GM10266 (cell line): ENCODE measurements around the gene TMEM204.
A peak's percentile ranks its signal among the peaks of the same experiment; 100 is the strongest.

Experiments
- DNase-seq: peaks from one replicate; pipeline ENCODE4 v3.0.0; 2012; ENCODE audit errors: extremely low spot score
- TF ChIP-seq, protein P1 (sequence below): IDR thresholded peaks from 2 replicates; pipeline ENCODE4 v1.5.1; 2012; ENCODE audit warnings: mild to moderate bottlenecking, low read depth; ENCODE audit not compliant: control insufficient read depth, insufficient read depth; ENCODE audit errors: missing control alignments

Gene TMEM204

GRCh38 chr16:1489077-1489476, 44.4 kb upstream of the TMEM204 start:
- TF ChIP-seq, protein P1, sequence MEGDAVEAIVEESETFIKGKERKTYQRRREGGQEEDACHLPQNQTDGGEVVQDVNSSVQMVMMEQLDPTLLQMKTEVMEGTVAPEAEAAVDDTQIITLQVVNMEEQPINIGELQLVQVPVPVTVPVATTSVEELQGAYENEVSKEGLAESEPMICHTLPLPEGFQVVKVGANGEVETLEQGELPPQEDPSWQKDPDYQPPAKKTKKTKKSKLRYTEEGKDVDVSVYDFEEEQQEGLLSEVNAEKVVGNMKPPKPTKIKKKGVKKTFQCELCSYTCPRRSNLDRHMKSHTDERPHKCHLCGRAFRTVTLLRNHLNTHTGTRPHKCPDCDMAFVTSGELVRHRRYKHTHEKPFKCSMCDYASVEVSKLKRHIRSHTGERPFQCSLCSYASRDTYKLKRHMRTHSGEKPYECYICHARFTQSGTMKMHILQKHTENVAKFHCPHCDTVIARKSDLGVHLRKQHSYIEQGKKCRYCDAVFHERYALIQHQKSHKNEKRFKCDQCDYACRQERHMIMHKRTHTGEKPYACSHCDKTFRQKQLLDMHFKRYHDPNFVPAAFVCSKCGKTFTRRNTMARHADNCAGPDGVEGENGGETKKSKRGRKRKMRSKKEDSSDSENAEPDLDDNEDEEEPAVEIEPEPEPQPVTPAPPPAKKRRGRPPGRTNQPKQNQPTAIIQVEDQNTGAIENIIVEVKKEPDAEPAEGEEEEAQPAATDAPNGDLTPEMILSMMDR: no peak
- no peak for DNase-seq

GRCh38 chr16:1491327-1491726, 42.1 kb upstream of the TMEM204 start:
- TF ChIP-seq, protein P1: no peak
- DNase-seq: no peak

- TF ChIP-seq, protein P1: no peak
- DNase-seq: no peak
These were observed 41.2 kb upstream of the TMEM204 start for GRCh38 chr16:1492082-1492922.

DNA sequence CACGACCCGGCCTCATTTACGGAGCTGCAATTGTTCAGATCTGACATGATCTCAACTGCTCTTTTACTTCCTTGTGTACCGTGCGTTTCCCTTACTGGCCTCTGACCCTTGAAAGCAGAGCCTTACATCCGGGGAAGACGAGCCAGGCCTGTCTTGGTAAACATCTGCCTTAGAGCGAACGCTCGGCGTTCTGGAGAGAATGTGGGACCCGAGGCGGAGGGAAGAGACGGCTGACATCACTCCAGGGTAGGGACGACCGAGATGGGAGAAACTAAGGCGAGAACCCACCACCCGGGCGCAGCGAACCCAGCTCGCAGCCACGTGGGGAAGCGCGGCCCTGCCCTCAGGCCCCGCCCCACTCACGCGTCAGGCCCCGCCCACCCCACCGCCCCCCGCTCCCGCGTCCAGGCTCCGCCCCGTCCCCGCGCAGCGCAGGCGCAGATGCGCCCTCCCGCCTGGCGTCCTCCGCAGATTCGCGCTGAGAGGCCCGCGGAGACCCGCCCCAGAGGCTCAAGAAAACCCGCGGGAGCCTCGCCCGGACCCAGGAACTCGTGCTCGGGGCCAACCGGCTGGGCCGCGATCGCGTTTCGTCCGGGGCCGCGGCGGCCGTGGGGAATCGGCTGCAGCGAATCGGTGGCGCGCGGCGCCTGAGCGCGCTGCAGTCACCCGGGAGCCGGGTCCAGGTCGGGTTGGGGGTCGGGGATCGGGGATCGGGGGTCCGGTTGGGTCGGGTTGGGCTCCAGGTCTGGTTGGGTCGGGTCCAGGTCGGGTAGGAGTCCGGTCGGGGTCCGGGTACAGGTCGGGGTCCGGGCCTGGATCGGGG, 40.3 kb upstream of the TMEM204 start, which contains the start of gene TELO2:
TELO2 (plus strand) TSS at position 438 of the 823 bp plus-strand sequence. CDS start 922 bp downstream, outside the sequence.
- peak; percentile 100 for DNase-seq
- TF ChIP-seq, protein P1: no peak

DNA sequence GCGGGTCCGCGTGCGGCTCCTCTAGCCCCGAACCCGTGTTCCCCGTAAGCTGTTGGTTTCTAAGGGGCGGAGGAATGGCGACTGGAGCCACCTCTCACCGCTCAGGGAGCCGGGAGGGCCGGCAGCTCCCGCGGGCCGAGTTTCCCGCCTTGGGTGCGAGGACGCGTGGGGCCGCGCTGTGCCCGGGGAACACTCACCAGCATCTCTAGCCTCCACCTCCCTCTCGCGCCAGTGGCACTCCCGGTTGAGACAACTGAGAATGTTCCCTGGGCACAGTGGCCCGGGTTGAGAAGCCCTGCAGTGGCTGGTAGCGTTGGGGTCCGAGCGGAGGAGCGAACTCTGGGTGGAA, 39.7 kb upstream of the TMEM204 start:
- no peak for DNase-seq
- TF ChIP-seq, protein P1: no peak

GRCh38 chr16:1494129-1494640, 39.3 kb upstream of the TMEM204 start:
- TF ChIP-seq, protein P1: peak; percentile 20
- no peak for DNase-seq
